Naive thymus-derived CD8-positive, alpha-beta T cell (primary cell): ENCODE results near the gene TMEM61. TPM values are rescaled to one million over a fixed set of nuclear protein-coding genes. Genes with fewer than 3 reads are reported as not detected.

Experiments
- ATAC-seq, 2 donors: fragments of 150-1000 bp; cut with Tn5 transposase in 1 of 2; sonication (Bioruptor Pico), chemical (Tn5 transposase) in 1 of 2; 1 replicate in 1 of 2; 2 replicates in 1 of 2; pipeline ENCODE4 v1.10.0; 2021; ENCODE audit warnings: mild to moderate bottlenecking in 2 of 2, moderate library complexity in 2 of 2
- POLR2A ChIA-PET: fragments of 350-600 bp; sonication (Branson Sonifier 250); formaldehyde crosslinking; loops from one replicate; lab custom pipeline; 2021; ENCODE audit warnings: antibody characterized with exemption; lab: Charles Lee
- DNase-seq, 10 donors: peaks; one replicate each; pipeline versions ENCODE4 v3.0.0 to v3.0.0-alpha.2; 2020 to 2022
- H3K27ac Mint-ChIP-seq, 10 donors: one replicate each; pipeline ENCODE4 v1.8.0; 2020 to 2022; ENCODE audit warnings: mild to moderate bottlenecking in 10 of 10, mixed read lengths in 10 of 10, moderate library complexity in 4 of 10, inconsistent platforms in 1 of 10
- H3K27me3 Mint-ChIP-seq, 5 donors: one replicate each; pipeline ENCODE4 v1.8.0; 2021 to 2022; ENCODE audit warnings: mixed read lengths in 5 of 5
- H3K36me3 Mint-ChIP-seq, 3 donors: one replicate each; pipeline ENCODE4 v1.8.0; 2020 to 2022; ENCODE audit warnings: mixed read lengths in 3 of 3, mild to moderate bottlenecking in 2 of 3, inconsistent platforms in 1 of 3
- H3K4me1 Mint-ChIP-seq, 4 donors: one replicate each; pipeline ENCODE4 v1.8.0; 2021 to 2022; ENCODE audit warnings: mixed read lengths in 4 of 4
- H3K4me3 Mint-ChIP-seq, 10 donors: one replicate each; pipeline ENCODE4 v1.8.0; 2020 to 2022; ENCODE audit warnings: mild to moderate bottlenecking in 10 of 10, mixed read lengths in 10 of 10, moderate library complexity in 6 of 10, inconsistent platforms in 1 of 10
- H3K9me3 Mint-ChIP-seq, 9 donors: one replicate each; pipeline ENCODE4 v1.8.0; 2020 to 2022; ENCODE audit warnings: mixed read lengths in 9 of 9, mild to moderate bottlenecking in 3 of 9, inconsistent platforms in 1 of 9, moderate library complexity in 1 of 9
- polyA plus RNA-seq, 3 donors: library from polyadenylated mRNA; unstranded; fragments of 300-500 nt; fragmentation: Illumina TruSeq; gene quantifications; one replicate each; pipeline ENCODE4 v1.2.3, GENCODE V29; 2021
- total RNA-seq, 8 experiments: library from RNA in 2 of 8; stranded (reverse) in 2 of 8; gene quantifications; one replicate each; pipeline ENCODE4 v1.2.3 and lab custom pipeline; 2021 to 2026

TMEM61 gene
- total and polyA plus RNA-seq, 5 experiments from 2014 or later, result not detected

DNA sequence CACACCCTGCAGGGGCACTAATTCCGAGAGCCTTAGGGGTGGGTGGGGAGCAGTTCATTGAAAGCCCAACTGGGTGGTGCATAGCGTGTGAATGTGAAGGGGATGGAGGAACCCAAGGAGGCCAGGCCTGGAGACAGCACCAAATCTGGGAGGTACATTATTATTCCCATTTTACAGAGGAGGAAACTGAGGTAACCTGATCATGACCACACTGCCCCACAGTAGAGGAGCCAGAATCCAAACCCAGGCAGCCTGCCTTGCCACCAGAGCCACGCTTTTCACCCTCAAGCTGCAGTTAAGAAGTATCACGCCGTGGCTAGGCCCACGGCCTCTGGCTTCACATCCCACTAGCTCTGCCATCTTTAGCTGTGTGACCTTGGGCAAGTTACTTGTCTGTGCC, 17.7 kb downstream of the TMEM61 start:
- Mint-ChIP-seq H3K4me1 (peaks cover 7 to 28% (median 21%) of the 10 kb centered on the region in 4 donors), H3K9me3 (peaks cover 0 to 3% (median 0%) of the 10 kb centered on the region in 9 donors), H3K27ac (no peak overlapping the region), H3K36me3 (no peaks in the 10 kb centered on the region), H3K4me3 (no peak overlapping the region), H3K27me3 (peaks cover 23 to 50% (median 36%) of the 10 kb centered on the region in 5 donors)
- DNase-seq (no peak), ATAC-seq (no peak)
- POLR2A ChIA-PET, result no interaction called here

DNA sequence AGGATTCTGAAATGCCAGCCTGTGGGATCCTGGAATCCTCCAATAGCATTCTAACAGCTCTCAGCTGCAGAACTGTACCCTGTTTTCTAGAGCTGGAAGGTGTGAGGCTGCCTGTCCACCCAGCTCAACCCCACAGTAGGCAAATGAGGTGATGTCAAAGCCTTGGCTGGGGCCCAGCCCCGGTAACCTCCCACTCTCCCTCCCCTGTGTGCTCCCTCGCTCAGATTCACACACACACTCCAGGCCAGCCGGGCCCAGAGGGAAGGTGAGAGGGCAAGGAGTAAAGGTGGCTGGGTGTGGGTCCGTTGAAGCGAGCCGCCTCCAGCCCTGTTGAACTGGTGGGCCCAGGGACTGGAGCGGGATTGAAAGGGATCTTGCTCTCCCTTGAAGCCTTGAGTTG, 18.2 kb downstream of the TMEM61 start, which contains the start of gene BSND:
Gene BSND (plus strand): TSS at position 257 of the 400 bp plus-strand sequence. CDS start 254 bp downstream, outside the sequence.
- DNase-seq, result no peak
- H3K4me1 Mint-ChIP-seq, result peaks cover 7 to 28% (median 21%) of the 10 kb centered on the region in 4 donors
- no peaks in the 10 kb centered on the region for H3K36me3 Mint-ChIP-seq
- H3K4me3 Mint-ChIP-seq, result peak within 1 kb of the TSS in 1 of 10 donors; percentile 44
- H3K27ac Mint-ChIP-seq, result no peak within 1 kb of the TSS
- ATAC-seq, result no peak
- H3K9me3 Mint-ChIP-seq, result peaks cover 0 to 3% (median 0%) of the 10 kb centered on the region in 9 donors
- POLR2A ChIA-PET, result no interaction called here
- peaks cover 23 to 50% (median 36%) of the 10 kb centered on the region in 5 donors for H3K27me3 Mint-ChIP-seq

DNA sequence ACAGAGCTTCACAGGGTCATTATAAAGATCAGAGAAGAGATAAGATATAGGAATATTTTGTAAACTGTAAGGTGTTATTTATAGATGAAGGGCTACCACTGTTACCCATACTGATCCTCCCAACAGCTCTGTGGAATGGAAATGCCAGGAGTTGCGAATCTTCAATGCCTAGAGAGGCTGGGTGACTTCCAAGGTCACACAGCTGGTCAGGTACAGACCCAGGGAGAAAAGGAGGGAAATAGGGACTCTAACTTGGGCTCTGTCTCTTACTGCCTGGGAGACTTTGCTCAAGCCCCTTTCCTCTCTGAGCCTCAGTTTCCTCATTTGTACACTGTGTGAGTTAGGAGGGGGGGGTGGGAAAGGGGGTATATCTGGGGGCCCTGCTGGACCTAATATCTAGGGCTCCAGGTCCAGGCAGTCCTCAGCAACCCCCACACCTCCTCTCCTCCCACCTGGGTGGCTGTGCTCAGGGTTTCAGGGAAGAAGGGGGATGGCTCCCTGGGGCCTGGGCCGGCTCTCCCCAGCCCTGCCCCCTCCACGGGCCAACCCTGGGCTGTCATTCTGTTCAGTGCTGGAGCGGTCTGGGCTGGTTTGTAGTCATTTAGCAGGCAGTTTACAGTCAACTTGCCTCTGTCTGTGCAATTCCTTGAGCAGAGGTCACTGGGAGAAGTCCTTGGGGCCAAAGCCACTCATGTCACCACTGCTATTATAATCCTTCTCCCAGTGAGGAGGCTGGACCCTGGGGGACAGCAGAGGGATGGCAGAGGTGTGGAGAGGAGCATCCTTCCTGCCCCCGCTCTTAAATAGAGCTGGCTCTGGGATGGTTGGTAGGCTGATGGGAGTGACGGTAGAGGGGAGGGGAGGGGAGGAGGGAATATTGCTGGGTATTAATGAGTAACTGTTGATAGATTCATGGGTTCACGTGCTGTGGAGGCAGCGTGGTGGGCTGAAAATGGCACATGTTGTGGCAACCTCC, 20.0 kb downstream of the TMEM61 start:
- no peaks in the 10 kb centered on the region for H3K36me3 Mint-ChIP-seq
- no peak overlapping the region for H3K4me3 Mint-ChIP-seq
- H3K4me1 Mint-ChIP-seq, result peaks cover 4 to 23% (median 17%) of the 10 kb centered on the region in 4 donors
- H3K27ac Mint-ChIP-seq, result no peak overlapping the region
- H3K9me3 Mint-ChIP-seq, result peaks cover 0 to 3% (median 0%) of the 10 kb centered on the region in 9 donors
- DNase-seq (no peak), ATAC-seq (no peak)
- peaks cover 18 to 43% (median 29%) of the 10 kb centered on the region in 5 donors for H3K27me3 Mint-ChIP-seq
- POLR2A ChIA-PET, result no interaction called here

DNA sequence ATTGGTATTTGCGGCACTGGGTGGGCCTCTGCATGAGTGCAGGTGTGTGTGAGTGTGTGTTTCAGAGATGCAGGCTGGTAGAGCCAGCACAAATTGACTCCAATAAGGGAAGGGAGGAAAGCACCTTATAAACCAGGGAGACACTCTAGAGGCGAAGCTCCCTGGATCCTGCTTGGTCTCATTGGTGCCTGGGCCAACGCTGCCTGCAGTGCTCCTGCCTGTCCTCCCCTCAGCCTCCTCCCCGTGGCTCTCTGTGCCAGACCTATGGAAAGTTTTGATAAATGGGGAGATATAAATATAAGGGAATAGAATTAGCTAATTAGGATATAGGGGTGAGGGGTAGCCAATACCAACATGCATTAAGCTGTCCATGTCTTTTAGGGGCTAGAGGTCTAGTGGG, 20.9 kb downstream of the TMEM61 start:
- H3K4me3 Mint-ChIP-seq, result no peak overlapping the region
- peaks cover 13 to 33% (median 23%) of the 10 kb centered on the region in 5 donors for H3K27me3 Mint-ChIP-seq
- DNase-seq, result no peak
- no peak for ATAC-seq
- POLR2A ChIA-PET, result no interaction called here
- no peaks in the 10 kb centered on the region for H3K9me3 Mint-ChIP-seq
- H3K36me3 Mint-ChIP-seq, result no peaks in the 10 kb centered on the region
- H3K27ac Mint-ChIP-seq, result no peak overlapping the region
- H3K4me1 Mint-ChIP-seq, result peaks cover 3 to 13% (median 9%) of the 10 kb centered on the region in 4 donors

- H3K4me1 Mint-ChIP-seq, result no peaks in the 10 kb centered on the region
- no peaks in the 10 kb centered on the region for H3K36me3 Mint-ChIP-seq
- DNase-seq, result no peak
- H3K27ac Mint-ChIP-seq, result no peak overlapping the region
- H3K4me3 Mint-ChIP-seq, result no peak overlapping the region
- POLR2A ChIA-PET, result interaction anchor here (0.6 kb wide), 1 partner anchor 943 kb away, joined by 7 read pairs; no protein-coding TSS in a partner anchor
- H3K27me3 Mint-ChIP-seq, result peaks cover 9 to 25% (median 10%) of the 10 kb centered on the region in 5 donors
- H3K9me3 Mint-ChIP-seq, result no peaks in the 10 kb centered on the region
- no peak for ATAC-seq
Measured at GRCh38 chr1:55002686-55003085, 22.3 kb downstream of the TMEM61 start.

DNA sequence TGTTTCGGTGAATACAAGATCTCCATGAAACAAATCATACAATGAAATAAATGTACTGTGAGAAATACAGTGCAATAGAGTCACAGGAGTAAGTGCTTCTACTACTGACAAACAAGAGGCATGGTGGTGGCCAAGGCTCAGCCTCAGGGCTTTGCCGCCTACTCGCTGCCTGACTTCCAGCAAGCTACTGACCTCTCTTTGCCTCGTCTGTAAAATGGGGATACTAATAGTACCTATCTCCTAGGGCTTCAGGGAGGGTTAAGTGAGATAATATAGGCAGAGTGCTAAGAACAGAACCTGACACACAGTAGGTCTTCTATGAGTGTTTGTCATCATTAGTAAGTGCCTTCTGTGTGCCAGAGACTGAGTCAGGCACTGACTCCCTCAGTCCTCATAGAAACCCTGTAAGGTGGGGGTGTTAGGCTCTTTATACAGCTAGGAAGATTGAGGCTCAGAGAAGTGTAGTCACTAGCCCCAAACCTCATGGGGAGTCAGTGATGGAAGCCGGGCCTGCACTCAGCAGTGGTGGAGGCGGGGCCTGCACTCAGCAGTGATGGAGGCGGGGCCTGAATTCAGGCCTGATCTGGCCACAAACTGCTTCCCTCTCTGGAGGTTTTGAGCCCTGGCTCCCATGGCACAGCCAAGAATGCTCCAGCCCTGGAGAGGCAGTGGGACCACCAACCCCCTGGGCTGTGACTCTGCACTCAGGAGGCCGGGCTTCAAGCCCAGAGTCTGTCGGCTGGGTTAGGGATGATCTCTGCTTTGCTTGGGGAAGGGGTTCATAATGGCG, 25.1 kb downstream of the TMEM61 start:
- H3K4me1 Mint-ChIP-seq, result no peaks in the 10 kb centered on the region
- no peak overlapping the region for H3K4me3 Mint-ChIP-seq
- no peak overlapping the region for H3K27ac Mint-ChIP-seq
- peaks cover 0 to 1% (median 0%) of the 10 kb centered on the region in 5 donors for H3K27me3 Mint-ChIP-seq
- H3K9me3 Mint-ChIP-seq, result no peaks in the 10 kb centered on the region
- no peaks in the 10 kb centered on the region for H3K36me3 Mint-ChIP-seq
- POLR2A ChIA-PET, result no interaction called here
- DNase-seq (no peak), ATAC-seq (no peak)

GRCh38 chr1:55006931-55007330, 26.5 kb downstream of the TMEM61 start:
- Mint-ChIP-seq H3K4me3 (no peak overlapping the region), H3K9me3 (no peaks in the 10 kb centered on the region), H3K27me3 (peaks cover 0 to 1% (median 0%) of the 10 kb centered on the region in 5 donors), H3K4me1 (no peaks in the 10 kb centered on the region), H3K27ac (no peak overlapping the region), H3K36me3 (no peaks in the 10 kb centered on the region)
- no peak for DNase-seq
- POLR2A ChIA-PET, result no interaction called here
- no peak for ATAC-seq

DNA sequence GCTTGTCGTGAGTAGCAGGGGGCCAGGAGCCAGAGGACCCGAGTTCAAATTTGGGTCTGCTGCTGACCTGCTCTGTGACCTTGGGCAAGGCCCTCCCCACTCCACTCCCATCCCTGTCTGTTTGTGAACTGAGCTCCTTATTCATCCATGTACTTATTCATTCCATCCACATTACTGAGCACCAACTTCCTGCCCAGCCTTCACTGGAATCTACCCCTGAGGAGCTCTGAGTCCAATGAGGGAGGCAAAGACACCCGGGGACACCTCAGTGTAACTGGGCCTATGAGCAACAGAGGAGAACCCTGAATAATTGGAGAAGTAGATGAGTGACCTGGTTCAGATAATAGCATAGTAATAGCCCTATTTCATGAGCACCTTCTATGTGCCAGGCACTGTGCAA, 27.2 kb downstream of the TMEM61 start:
- POLR2A ChIA-PET, result no interaction called here
- H3K36me3 Mint-ChIP-seq, result no peaks in the 10 kb centered on the region
- no peak overlapping the region for H3K4me3 Mint-ChIP-seq
- no peaks in the 10 kb centered on the region for H3K9me3 Mint-ChIP-seq
- no peak for DNase-seq
- H3K4me1 Mint-ChIP-seq, result no peaks in the 10 kb centered on the region
- no peak overlapping the region for H3K27ac Mint-ChIP-seq
- peaks cover 0 to 1% (median 0%) of the 10 kb centered on the region in 5 donors for H3K27me3 Mint-ChIP-seq
- ATAC-seq, result no peak

GRCh38 chr1:55010194-55010886, 29.9 kb downstream of the TMEM61 start:
- Mint-ChIP-seq H3K4me3 (no peak overlapping the region), H3K27me3 (peaks cover 4 to 21% (median 11%) of the 10 kb centered on the region in 5 donors), H3K9me3 (no peaks in the 10 kb centered on the region), H3K36me3 (no peaks in the 10 kb centered on the region), H3K27ac (no peak overlapping the region), H3K4me1 (no peaks in the 10 kb centered on the region)
- ATAC-seq, result no peak
- no peak for DNase-seq
- POLR2A ChIA-PET, result no interaction called here

DNA sequence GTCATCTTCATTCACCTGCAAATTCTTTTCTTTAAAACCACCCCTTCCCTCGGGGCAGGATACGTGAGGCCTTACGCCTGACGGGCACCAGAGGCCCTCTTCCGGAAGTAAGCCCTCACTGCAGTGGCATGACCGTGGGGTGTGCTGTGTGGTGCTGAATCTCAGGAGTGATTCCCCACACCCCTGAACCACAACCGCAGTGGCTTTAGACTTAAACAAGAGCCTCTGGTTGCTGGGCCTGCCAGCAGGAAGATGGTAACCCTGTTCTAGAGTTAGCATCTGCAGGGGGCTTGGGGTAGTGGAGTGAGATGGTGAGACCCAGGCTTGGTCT, 30.4 kb downstream of the TMEM61 start:
- no peak overlapping the region for H3K27ac Mint-ChIP-seq
- no peak for ATAC-seq

GRCh38 chr1:55012661-55013060, 32.2 kb downstream of the TMEM61 start:
- no peak overlapping the region for H3K4me3 Mint-ChIP-seq
- no peaks in the 10 kb centered on the region for H3K36me3 Mint-ChIP-seq
- no peaks in the 10 kb centered on the region for H3K4me1 Mint-ChIP-seq
- H3K27me3 Mint-ChIP-seq, result peaks cover 4 to 28% (median 16%) of the 10 kb centered on the region in 5 donors
- no peak for DNase-seq
- no peaks in the 10 kb centered on the region for H3K9me3 Mint-ChIP-seq
- no peak overlapping the region for H3K27ac Mint-ChIP-seq
- ATAC-seq, result no peak
- POLR2A ChIA-PET, result no interaction called here

More for the DNA sequence above, 30.4 kb downstream of the TMEM61 start:
- Mint-ChIP-seq H3K9me3 (no peaks in the 10 kb centered on the region), H3K4me3 (no peak overlapping the region), H3K4me1 (no peaks in the 10 kb centered on the region), H3K36me3 (no peaks in the 10 kb centered on the region), H3K27me3 (peaks cover 4 to 26% (median 15%) of the 10 kb centered on the region in 5 donors)
- POLR2A ChIA-PET, result no interaction called here
- DNase-seq, result no peak

DNA sequence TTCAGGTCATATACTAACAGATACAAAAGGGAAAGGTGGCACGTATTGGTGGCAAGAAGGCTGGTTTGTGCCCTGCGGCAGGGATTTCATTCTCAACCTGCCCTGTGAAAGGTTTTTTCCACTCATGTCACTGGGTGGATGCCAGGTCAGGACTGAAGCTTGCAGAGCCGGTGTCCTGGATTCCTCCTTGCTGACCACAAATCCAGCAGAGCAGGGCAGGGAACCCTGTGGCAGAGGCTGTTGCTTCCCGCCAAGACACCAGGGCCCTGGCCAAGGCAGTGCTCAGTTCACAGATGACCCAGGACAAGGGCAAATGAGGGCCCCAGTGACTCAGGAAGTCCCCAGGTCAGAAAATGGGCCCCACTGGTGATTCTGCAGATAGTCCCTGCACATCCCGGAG, 34.7 kb downstream of the TMEM61 start:
- Mint-ChIP-seq H3K27ac (no peak overlapping the region), H3K4me3 (no peak overlapping the region), H3K27me3 (peaks cover 6 to 45% (median 20%) of the 10 kb centered on the region in 5 donors), H3K4me1 (no peaks in the 10 kb centered on the region), H3K9me3 (no peaks in the 10 kb centered on the region), H3K36me3 (no peaks in the 10 kb centered on the region)
- DNase-seq (no peak), ATAC-seq (no peak)
- POLR2A ChIA-PET, result no interaction called here
